ENCODE measurements around the gene ARHGEF37. TPM values are rescaled to one million over a fixed set of nuclear protein-coding genes. Genes with fewer than 3 reads are reported as not detected.
"Not testable (repeated sequence)": the region's sequence is repeated elsewhere in the genome, so short reads cannot be mapped to it uniquely, and the experiment has no call there.

ARHGEF37 gene
- total RNA-seq, 3 donors from 2014 or later: 5.3 to 54.4 (median 29.2) TPM

- H3K4me1 ChIP-seq: no peaks in the 10 kb centered on the region
- no peaks in the 10 kb centered on the region for H3K9me3 ChIP-seq
- no peaks in the 10 kb centered on the region for H3K27me3 ChIP-seq
- TF ChIP-seq CTCF (IDR thresholded peaks at IDR 0.05) (no peak), POLR2AphosphoS5 (IDR thresholded peaks at IDR 0.05) (no peak), POLR2A (IDR thresholded peaks at IDR 0.05) (no peak)
- H3K36me3 ChIP-seq: no peaks in the 10 kb centered on the region
- intact Hi-C loops (cut with DNase I; ENCODE audit: low total_unique reads): loop anchor here (5.0 kb wide), 1 partner anchor 578 kb away; no protein-coding TSS in a partner anchor
- no peak overlapping the region for H3K27ac ChIP-seq
- H3K4me3 ChIP-seq: no peak overlapping the region
- DNase-seq (ENCODE audit: low spot score in 2 of 2): no peak
These were observed 63.3 kb downstream of the ARHGEF37 start for GRCh38 chr5:149644629-149645028.

- TF ChIP-seq POLR2AphosphoS5 (IDR thresholded peaks at IDR 0.05): no peak
- no peak for TF ChIP-seq POLR2A (IDR thresholded peaks at IDR 0.05)
- TF ChIP-seq CTCF (IDR thresholded peaks at IDR 0.05): no peak
- Histone ChIP-seq H3K36me3 (no peaks in the 10 kb centered on the region), H3K4me3 (no peak overlapping the region), H3K27ac (no peak overlapping the region), H3K9me3 (no peaks in the 10 kb centered on the region), H3K4me1 (no peaks in the 10 kb centered on the region), H3K27me3 (no peaks in the 10 kb centered on the region)
- intact Hi-C loops (cut with DNase I; ENCODE audit: low total_unique reads): loop anchor here (5.0 kb wide), 1 partner anchor 577 kb away; no protein-coding TSS in a partner anchor
- DNase-seq (ENCODE audit: low spot score in 2 of 2): no peak
These were observed 63.9 kb downstream of the ARHGEF37 start for GRCh38 chr5:149645236-149645635.

- Histone ChIP-seq H3K4me3 (no peak overlapping the region), H3K27ac (no peak overlapping the region), H3K27me3 (no peaks in the 10 kb centered on the region), H3K4me1 (no peaks in the 10 kb centered on the region), H3K9me3 (no peaks in the 10 kb centered on the region), H3K36me3 (no peaks in the 10 kb centered on the region)
- TF ChIP-seq CTCF (IDR thresholded peaks at IDR 0.05) (no peak), POLR2A (IDR thresholded peaks at IDR 0.05) (no peak), POLR2AphosphoS5 (IDR thresholded peaks at IDR 0.05) (no peak)
- intact Hi-C loops (cut with DNase I; ENCODE audit: low total_unique reads): loop anchor here (5.0 kb wide), 1 partner anchor 577 kb away; no protein-coding TSS in a partner anchor
- DNase-seq (ENCODE audit: low spot score in 2 of 2): no peak
These were observed 64.4 kb downstream of the ARHGEF37 start for GRCh38 chr5:149645725-149646124.

GRCh38 chr5:149646564-149646963, 65.3 kb downstream of the ARHGEF37 start:
- Histone ChIP-seq H3K4me3 (no peak overlapping the region), H3K27ac (no peak overlapping the region), H3K36me3 (no peaks in the 10 kb centered on the region), H3K4me1 (no peaks in the 10 kb centered on the region), H3K9me3 (no peaks in the 10 kb centered on the region), H3K27me3 (no peaks in the 10 kb centered on the region)
- intact Hi-C loops (cut with DNase I; ENCODE audit: low total_unique reads): loop anchor here (5.0 kb wide), 1 partner anchor 576 kb away; no protein-coding TSS in a partner anchor
- TF ChIP-seq POLR2AphosphoS5 (IDR thresholded peaks at IDR 0.05): no peak
- TF ChIP-seq POLR2A (IDR thresholded peaks at IDR 0.05): no peak
- no peak for TF ChIP-seq CTCF (IDR thresholded peaks at IDR 0.05)
- DNase-seq (ENCODE audit: low spot score in 2 of 2): no peak

- Histone ChIP-seq H3K27me3 (no peaks in the 10 kb centered on the region), H3K27ac (no peak overlapping the region), H3K36me3 (no peaks in the 10 kb centered on the region), H3K9me3 (no peaks in the 10 kb centered on the region), H3K4me1 (no peaks in the 10 kb centered on the region), H3K4me3 (no peak overlapping the region)
- intact Hi-C loops (cut with DNase I; ENCODE audit: low total_unique reads): loop anchor here (5.0 kb wide), 1 partner anchor 575 kb away; no protein-coding TSS in a partner anchor
- DNase-seq (ENCODE audit: low spot score in 2 of 2): no peak
- TF ChIP-seq POLR2AphosphoS5 (IDR thresholded peaks at IDR 0.05) (no peak), POLR2A (IDR thresholded peaks at IDR 0.05) (no peak), CTCF (IDR thresholded peaks at IDR 0.05) (no peak)
These were observed 66.0 kb downstream of the ARHGEF37 start for GRCh38 chr5:149647334-149647733.

GRCh38 chr5:149648464-149649393, 67.4 kb downstream of the ARHGEF37 start:
- intact Hi-C loops (cut with DNase I; ENCODE audit: low total_unique reads): loop anchor here (5.0 kb wide), 1 partner anchor 574 kb away; no protein-coding TSS in a partner anchor
- not testable (repeated sequence) for H3K4me1 ChIP-seq; H3K4me3 ChIP-seq; H3K27me3 ChIP-seq; DNase-seq (ENCODE audit: low spot score in 2 of 2); H3K36me3 ChIP-seq; H3K9me3 ChIP-seq; H3K27ac ChIP-seq

GRCh38 chr5:149649730-149650129, 68.4 kb downstream of the ARHGEF37 start:
- H3K4me3 ChIP-seq; H3K27ac ChIP-seq; DNase-seq (ENCODE audit: low spot score in 2 of 2); H3K27me3 ChIP-seq; H3K4me1 ChIP-seq; H3K9me3 ChIP-seq; H3K36me3 ChIP-seq: not testable (repeated sequence)
- intact Hi-C loops (cut with DNase I; ENCODE audit: low total_unique reads): loop anchor here (5.0 kb wide), 1 partner anchor 573 kb away; no protein-coding TSS in a partner anchor

All from breast epithelium (tissue), 4 donors.